Common myeloid progenitor, CD34-positive (primary cell): ENCODE results near the gene IGFLR1.

Experiments used
- CTCF ChIA-PET: fragments of 350-600 bp; sonication (Branson Sonifier 250); formaldehyde crosslinking; loops from one replicate; lab custom pipeline; 2021; ENCODE audit warnings: antibody characterized with exemption; lab: Charles Lee
- POLR2A ChIA-PET: fragments of 350-600 bp; sonication (Branson Sonifier 250); formaldehyde crosslinking; loops from one replicate; lab custom pipeline; 2021; ENCODE audit warnings: antibody characterized with exemption; lab: Charles Lee
- DNase-seq, 3 donors: peaks; one replicate each; pipeline versions ENCODE4 v3.0.0 to v3.0.0-alpha.2; 2013
- H3K27ac ChIP-seq, 2 experiments: 1 replicate in 1 of 2; 2 replicates in 1 of 2; pipeline ENCODE4 v1.7.0; 2013; ENCODE audit warnings: inconsistent platforms in 2 of 2, low read length in 2 of 2, mild to moderate bottlenecking in 2 of 2, low read depth in 1 of 2, moderate library complexity in 1 of 2; ENCODE audit not compliant: severe bottlenecking in 2 of 2, insufficient read depth in 1 of 2, poor library complexity in 1 of 2
- H3K27me3 ChIP-seq, 5 experiments: replicated peaks in 2 of 5; 1 replicate in 3 of 5; 2 replicates in 2 of 5; pipeline versions ENCODE4 v1.6.1 to v1.7.0; 2013; ENCODE audit warnings: low read length in 4 of 5, mild to moderate bottlenecking in 2 of 5, moderate library complexity in 2 of 5, inconsistent platforms in 1 of 5; ENCODE audit not compliant: insufficient read depth in 5 of 5, control insufficient read depth in 4 of 5
- H3K36me3 ChIP-seq, 4 experiments: 1 replicate in 2 of 4; 2 replicates in 2 of 4; pipeline versions ENCODE4 v1.6.1 to v1.7.0; 2013; ENCODE audit warnings: low read length in 3 of 4, control low read depth in 1 of 4, mild to moderate bottlenecking in 1 of 4; ENCODE audit not compliant: control insufficient read depth in 4 of 4, insufficient read depth in 4 of 4
- H3K4me1 ChIP-seq, 4 experiments: 1 replicate in 3 of 4; 2 replicates in 1 of 4; pipeline versions ENCODE4 v1.6.1 to v1.7.1; 2013; ENCODE audit warnings: low read length in 3 of 4, mild to moderate bottlenecking in 3 of 4, control low read depth in 1 of 4, inconsistent platforms in 1 of 4, moderate library complexity in 1 of 4; ENCODE audit not compliant: control insufficient read depth in 4 of 4, insufficient read depth in 4 of 4; ENCODE audit errors: control extremely low read depth in 1 of 4
- H3K4me3 ChIP-seq, 7 experiments: 1 replicate in 4 of 7; 2 replicates in 3 of 7; pipeline versions ENCODE4 v1.5.1 to v1.7.0; 2013; ENCODE audit warnings: mild to moderate bottlenecking in 7 of 7, low read length in 6 of 7, moderate library complexity in 6 of 7, inconsistent platforms in 2 of 7, low read depth in 2 of 7, control low read depth in 1 of 7; ENCODE audit not compliant: insufficient read depth in 4 of 7, control insufficient read depth in 1 of 7; ENCODE audit errors: extremely low read depth in 1 of 7
- H3K9me3 ChIP-seq, 5 experiments: 1 replicate in 4 of 5; 2 replicates in 1 of 5; pipeline versions ENCODE4 v1.6.1 to v1.7.1; 2013; ENCODE audit warnings: low read length in 4 of 5, mild to moderate bottlenecking in 2 of 5, inconsistent platforms in 1 of 5, low read depth in 1 of 5, moderate library complexity in 1 of 5; ENCODE audit not compliant: control insufficient read depth in 4 of 5, insufficient read depth in 2 of 5; ENCODE audit errors: control extremely low read depth in 1 of 5
- WGBS: methylation state at CpG from one replicate; pipeline ENCODE4 v1.1.5; 2013; ENCODE audit not compliant: insufficient coverage; 5-methylcytosine and 5-hydroxymethylcytosine counted together

The IGFLR1 gene

DNA sequence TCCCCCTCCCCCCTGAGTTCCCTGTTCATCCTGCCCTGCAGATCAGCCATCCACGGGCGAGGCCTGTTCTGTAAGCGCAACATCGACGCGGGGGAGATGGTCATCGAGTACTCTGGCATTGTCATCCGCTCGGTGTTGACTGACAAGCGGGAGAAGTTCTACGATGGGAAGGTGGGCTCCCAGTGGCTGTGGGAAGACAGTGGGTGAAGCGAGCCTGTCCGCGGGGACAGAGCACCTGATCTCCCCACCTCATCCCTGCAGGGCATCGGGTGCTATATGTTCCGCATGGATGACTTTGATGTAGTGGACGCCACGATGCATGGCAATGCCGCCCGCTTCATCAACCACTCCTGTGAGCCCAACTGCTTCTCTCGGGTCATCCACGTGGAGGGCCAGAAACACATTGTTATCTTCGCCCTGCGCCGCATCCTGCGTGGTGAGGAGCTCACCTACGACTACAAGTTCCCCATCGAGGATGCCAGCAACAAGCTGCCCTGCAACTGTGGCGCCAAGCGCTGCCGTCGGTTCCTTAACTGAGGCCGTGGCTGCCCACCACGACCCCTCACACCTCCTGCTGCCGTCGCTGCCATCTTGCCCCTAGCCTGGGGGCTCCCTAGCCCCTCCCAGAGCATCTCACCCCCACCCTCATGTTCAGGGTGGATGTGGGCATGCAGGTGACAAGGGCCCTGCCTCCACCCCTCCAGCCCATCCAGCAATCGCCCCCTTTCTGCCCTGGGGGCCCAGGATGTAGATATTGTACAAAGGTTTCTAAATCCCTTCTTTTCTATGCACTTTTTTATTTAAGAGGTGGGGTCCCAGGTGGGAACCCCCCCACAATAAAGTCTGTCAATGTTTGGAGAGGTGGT lies 4.0 kb downstream of the IGFLR1 start:
- H3K4me3 ChIP-seq, result no peak overlapping the region
- H3K27me3 ChIP-seq, result no peaks in the 10 kb centered on the region
- peaks cover 7 to 59% (median 45%) of the 10 kb centered on the region in 4 experiments for H3K36me3 ChIP-seq
- no peak for DNase-seq
- peaks cover 4 to 36% (median 32%) of the 10 kb centered on the region in 4 experiments for H3K4me1 ChIP-seq
- no peaks in the 10 kb centered on the region for H3K9me3 ChIP-seq
- H3K27ac ChIP-seq, result no peak overlapping the region
- ChIA-PET POLR2A (no interaction called here), CTCF (interaction anchor here (0.9 to 1.3 kb wide), 4 partner anchors 10 to 44 kb away, joined by 3 to 5 read pairs (median 4); no protein-coding TSS in a partner anchor)
- WGBS, result 93% methylated on average over 31 of the region's 37 CpGs

DNA sequence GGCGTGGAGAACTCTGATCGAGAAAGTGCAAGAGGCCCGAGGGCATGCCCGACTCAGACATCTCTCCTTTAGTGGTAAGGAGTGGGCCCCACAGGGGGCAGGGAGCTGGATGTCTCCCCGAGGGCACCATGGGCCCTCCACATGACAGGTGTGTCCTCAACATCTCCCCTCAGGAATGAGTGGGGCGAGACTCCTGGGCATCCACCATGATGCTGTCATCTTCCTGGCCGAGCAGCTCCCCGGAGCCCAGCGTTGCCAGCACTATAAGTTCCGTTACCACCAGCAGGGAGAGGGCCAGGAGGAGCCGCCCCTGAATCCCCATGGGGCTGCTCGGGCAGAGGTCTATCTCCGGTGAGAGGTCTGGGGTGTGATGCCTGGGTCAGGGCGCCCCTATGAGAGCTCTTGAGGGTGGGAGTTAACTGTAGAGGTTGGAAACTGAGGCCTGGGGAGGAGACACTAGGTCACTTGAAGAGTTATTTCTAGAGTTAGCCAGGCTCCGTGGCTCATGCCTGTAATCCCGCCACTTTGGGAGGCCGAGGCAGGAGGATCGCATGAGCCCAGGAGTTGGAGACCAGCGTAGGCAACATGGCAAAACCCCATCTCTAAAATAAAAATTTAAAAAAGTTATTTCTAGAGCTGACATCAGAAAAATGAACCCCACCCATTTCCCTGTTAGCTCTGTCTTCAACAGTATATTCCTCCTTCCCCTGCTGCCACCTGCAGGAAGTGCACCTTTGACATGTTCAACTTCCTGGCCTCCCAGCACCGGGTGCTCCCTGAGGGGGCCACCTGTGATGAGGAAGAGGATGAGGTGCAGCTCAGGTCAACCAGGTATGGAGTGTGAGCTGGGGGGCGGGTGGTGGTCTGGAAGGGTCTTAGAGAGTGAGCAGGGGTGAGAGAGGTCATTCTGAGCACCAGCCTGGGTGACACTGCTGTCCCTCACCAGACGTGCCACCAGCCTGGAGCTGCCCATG lies 5.1 kb downstream of the IGFLR1 start:
- WGBS, result 98% methylated on average over 9 of the region's 22 CpGs
- ChIA-PET CTCF (interaction anchor here (0.9 to 1.3 kb wide), 4 partner anchors 9 to 43 kb away, joined by 3 to 5 read pairs (median 4); no protein-coding TSS in a partner anchor), POLR2A (interaction anchor here (0.6 kb wide), 1 partner anchor 12 kb away, joined by 4 read pairs; no protein-coding TSS in a partner anchor)
- Histone ChIP-seq H3K27ac (no peak overlapping the region), H3K36me3 (peaks cover 7 to 67% (median 51%) of the 10 kb centered on the region in 4 experiments), H3K27me3 (no peaks in the 10 kb centered on the region), H3K4me1 (peaks cover 4 to 26% (median 22%) of the 10 kb centered on the region in 4 experiments), H3K9me3 (no peaks in the 10 kb centered on the region), H3K4me3 (no peak overlapping the region)
- no peak for DNase-seq

DNA sequence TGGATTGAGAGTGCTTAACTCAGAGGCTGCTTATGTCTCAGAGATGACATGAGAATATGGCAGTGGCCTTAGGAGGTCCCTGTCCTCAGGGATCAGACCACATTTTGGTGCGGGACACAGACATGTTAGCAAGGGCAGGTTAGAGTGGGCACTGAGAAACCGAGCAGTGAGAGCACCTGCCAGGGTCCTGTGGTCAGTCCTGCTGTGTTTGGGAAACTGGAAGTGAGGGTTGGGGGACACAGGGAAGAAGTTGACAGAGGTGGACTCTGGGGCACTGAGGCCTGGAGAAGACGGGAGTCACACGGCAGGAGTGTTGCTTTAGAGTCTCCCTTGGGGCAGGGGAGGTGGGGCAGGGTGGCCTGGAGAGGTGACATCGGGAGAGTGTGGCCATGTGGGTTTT lies 7.4 kb downstream of the IGFLR1 start:
- no peak overlapping the region for H3K4me3 ChIP-seq
- no peaks in the 10 kb centered on the region for H3K9me3 ChIP-seq
- peaks cover 10 to 89% (median 71%) of the 10 kb centered on the region in 4 experiments for H3K36me3 ChIP-seq
- H3K27me3 ChIP-seq, result no peaks in the 10 kb centered on the region
- no peak for DNase-seq
- H3K4me1 ChIP-seq, result peaks cover 0 to 4% (median 3%) of the 10 kb centered on the region in 4 experiments
- ChIA-PET CTCF (interaction anchor here (0.9 kb wide), 1 partner anchor 11 kb away, joined by 3 read pairs; no protein-coding TSS in a partner anchor), POLR2A (interaction anchor here (0.5 kb wide), 1 partner anchor 16 kb away, joined by 4 read pairs; no protein-coding TSS in a partner anchor)
- WGBS, result 97% methylated on average over 4 of the region's 5 CpGs
- H3K27ac ChIP-seq, result no peak overlapping the region

DNA sequence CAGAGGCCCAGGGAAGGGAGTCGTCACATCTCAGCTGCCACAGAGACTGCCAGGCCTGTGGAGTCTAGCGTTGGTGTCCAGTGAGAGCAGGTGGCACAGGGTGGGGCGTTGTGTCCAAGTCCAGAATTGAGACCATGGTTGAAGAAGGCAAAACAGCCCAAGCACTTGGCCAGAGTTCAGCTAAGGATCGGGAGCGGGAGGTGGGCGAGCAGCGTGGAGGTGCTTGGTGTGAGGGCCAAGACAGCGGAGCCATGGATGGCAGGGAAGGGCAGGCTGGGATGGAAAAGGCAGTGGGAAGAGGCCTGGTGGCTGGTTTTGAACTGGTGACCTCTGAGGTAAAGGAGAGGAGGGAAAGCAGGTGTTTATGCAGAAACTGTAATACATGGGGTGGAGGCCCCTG lies 8.0 kb downstream of the IGFLR1 start:
- no peaks in the 10 kb centered on the region for H3K9me3 ChIP-seq
- H3K4me3 ChIP-seq, result no peak overlapping the region
- no peak for DNase-seq
- CTCF ChIA-PET, result interaction anchor here (0.9 kb wide), 1 partner anchor 11 kb away, joined by 3 read pairs; no protein-coding TSS in a partner anchor
- 100% methylated on average over 8 of the region's 8 CpGs for WGBS
- peaks cover 10 to 90% (median 76%) of the 10 kb centered on the region in 4 experiments for H3K36me3 ChIP-seq
- POLR2A ChIA-PET, result no interaction called here
- H3K27ac ChIP-seq, result no peak overlapping the region
- no peaks in the 10 kb centered on the region for H3K4me1 ChIP-seq
- H3K27me3 ChIP-seq, result no peaks in the 10 kb centered on the region

DNA sequence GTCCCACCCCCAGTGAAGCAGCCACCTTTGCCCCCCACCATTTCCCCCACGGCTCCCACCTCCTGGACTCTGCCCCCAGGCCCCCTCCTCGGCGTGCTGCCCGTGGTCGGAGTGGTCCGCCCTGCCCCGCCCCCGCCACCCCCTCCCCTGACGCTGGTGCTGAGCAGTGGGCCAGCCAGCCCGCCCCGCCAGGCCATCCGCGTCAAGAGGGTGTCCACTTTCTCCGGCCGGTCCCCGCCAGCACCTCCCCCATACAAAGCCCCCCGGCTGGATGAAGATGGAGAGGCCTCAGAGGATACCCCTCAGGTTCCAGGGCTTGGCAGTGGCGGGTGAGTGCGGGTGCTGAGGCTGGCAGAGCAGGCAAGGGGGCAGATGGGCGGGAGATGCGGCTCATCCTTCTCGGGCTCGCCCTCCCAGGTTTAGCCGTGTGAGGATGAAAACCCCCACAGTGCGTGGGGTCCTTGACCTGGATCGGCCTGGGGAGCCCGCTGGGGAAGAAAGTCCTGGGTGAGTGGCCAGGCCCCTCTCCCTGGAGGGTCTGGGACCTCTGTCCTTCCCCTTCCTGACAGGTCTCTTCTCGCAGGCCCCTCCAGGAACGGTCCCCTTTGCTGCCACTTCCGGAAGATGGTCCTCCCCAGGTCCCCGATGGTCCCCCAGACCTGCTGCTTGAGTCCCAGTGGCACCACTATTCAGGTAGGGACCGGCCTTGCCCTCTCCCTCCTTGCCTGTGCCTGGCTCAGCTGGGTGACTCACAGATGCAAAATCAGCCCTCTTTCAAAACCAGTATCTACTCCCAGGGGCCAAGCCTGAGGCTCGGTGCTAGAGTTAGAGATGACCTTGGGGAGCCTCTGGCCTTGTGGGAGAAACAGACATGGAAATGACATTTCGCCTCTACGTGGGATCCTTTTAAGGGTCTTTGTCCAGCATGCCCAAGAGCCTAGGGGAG lies 8.8 kb downstream of the IGFLR1 start:
- no peaks in the 10 kb centered on the region for H3K27me3 ChIP-seq
- no peak for DNase-seq
- H3K36me3 ChIP-seq, result peaks cover 15 to 90% (median 80%) of the 10 kb centered on the region in 4 experiments
- POLR2A ChIA-PET, result no interaction called here
- no peaks in the 10 kb centered on the region for H3K9me3 ChIP-seq
- H3K27ac ChIP-seq, result no peak overlapping the region
- WGBS, result 96% methylated on average over 15 of the region's 35 CpGs
- no peaks in the 10 kb centered on the region for H3K4me1 ChIP-seq
- CTCF ChIA-PET, result interaction anchor here (0.9 kb wide), 1 partner anchor 10 kb away, joined by 3 read pairs; no protein-coding TSS in a partner anchor
- H3K4me3 ChIP-seq, result no peak overlapping the region

DNA sequence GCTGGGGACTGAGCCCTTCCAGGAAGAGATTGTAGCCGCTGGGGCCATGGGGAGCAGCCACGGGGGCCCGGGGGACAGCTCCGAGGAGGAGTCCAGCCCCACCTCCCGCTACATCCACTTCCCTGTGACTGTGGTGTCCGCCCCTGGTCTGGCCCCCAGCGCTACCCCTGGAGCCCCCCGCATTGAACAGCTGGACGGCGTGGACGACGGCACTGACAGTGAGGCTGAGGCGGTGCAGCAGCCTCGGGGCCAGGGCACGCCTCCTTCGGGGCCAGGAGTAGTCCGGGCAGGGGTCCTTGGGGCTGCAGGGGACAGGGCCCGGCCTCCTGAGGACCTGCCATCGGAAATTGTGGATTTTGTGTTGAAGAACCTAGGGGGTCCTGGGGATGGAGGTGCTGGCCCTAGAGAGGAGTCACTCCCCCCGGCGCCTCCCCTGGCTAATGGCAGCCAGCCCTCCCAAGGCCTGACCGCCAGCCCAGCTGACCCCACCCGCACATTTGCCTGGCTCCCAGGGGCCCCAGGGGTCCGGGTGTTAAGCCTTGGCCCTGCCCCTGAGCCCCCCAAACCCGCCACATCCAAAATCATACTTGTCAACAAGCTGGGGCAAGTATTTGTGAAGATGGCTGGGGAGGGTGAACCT lies 9.6 kb downstream of the IGFLR1 start:
- 93% methylated on average over 15 of the region's 25 CpGs for WGBS
- Histone ChIP-seq H3K4me3 (no peak overlapping the region), H3K27me3 (no peaks in the 10 kb centered on the region), H3K36me3 (peaks cover 15 to 90% (median 80%) of the 10 kb centered on the region in 4 experiments), H3K27ac (no peak overlapping the region), H3K4me1 (no peaks in the 10 kb centered on the region), H3K9me3 (no peaks in the 10 kb centered on the region)
- ChIA-PET POLR2A (no interaction called here), CTCF (no interaction called here)
- DNase-seq, result no peak
